ENCODE data around the gene OR6N2.

OR6N2 gene

GRCh38 chr1:158798531-158798930, 17.5 kb upstream of the OR6N2 start:
- Histone ChIP-seq H3K36me3 (replicated peaks) (no peaks in the 10 kb centered on the region), H3K27me3 (replicated peaks) (no peaks in the 10 kb centered on the region), H3K4me3 (ENCODE audit: low read depth, low read length) (no peak overlapping the region), H3K27ac (no peak overlapping the region)
- DNase-seq, result no peak
- in situ Hi-C loops (cut with HindIII; ENCODE audit: low pct_ligation_motif_present, low sequenced_read_pairs), result no loop called here
- no peak for TF ChIP-seq CTCF (IDR thresholded peaks at IDR 0.05; ENCODE audit: low read depth, low read length, missing control alignments)

- Histone ChIP-seq H3K36me3 (replicated peaks) (no peaks in the 10 kb centered on the region), H3K27ac (no peak overlapping the region), H3K27me3 (replicated peaks) (no peaks in the 10 kb centered on the region), H3K4me3 (ENCODE audit: low read depth, low read length) (no peak overlapping the region)
- no peak for TF ChIP-seq CTCF (IDR thresholded peaks at IDR 0.05; ENCODE audit: low read depth, low read length, missing control alignments)
- in situ Hi-C loops (cut with HindIII; ENCODE audit: low pct_ligation_motif_present, low sequenced_read_pairs), result no loop called here
- no peak for DNase-seq
Measured at GRCh38 chr1:158794247-158794646, 13.2 kb upstream of the OR6N2 start.

GRCh38 chr1:158793604-158794003, 12.6 kb upstream of the OR6N2 start:
- no peak overlapping the region for H3K27ac ChIP-seq
- DNase-seq, result no peak
- in situ Hi-C loops (cut with HindIII; ENCODE audit: low pct_ligation_motif_present, low sequenced_read_pairs), result no loop called here
- H3K4me3 ChIP-seq (ENCODE audit: low read depth, low read length), result no peak overlapping the region
- H3K36me3 ChIP-seq (replicated peaks), result no peaks in the 10 kb centered on the region
- TF ChIP-seq CTCF (IDR thresholded peaks at IDR 0.05; ENCODE audit: low read depth, low read length, missing control alignments), result no peak
- no peaks in the 10 kb centered on the region for H3K27me3 ChIP-seq (replicated peaks)

- in situ Hi-C loops (cut with HindIII; ENCODE audit: low pct_ligation_motif_present, low sequenced_read_pairs), result no loop called here
- no peak for DNase-seq
- TF ChIP-seq CTCF (IDR thresholded peaks at IDR 0.05; ENCODE audit: low read depth, low read length, missing control alignments), result no peak
Measured at GRCh38 chr1:158771950-158772866, 8.8 kb downstream of the OR6N2 start, which contains the start of gene OR6N1. OR6N1 (minus strand) TSS chr1:158772195; CDS start chr1:158766682, 5,513 bp downstream.

GRCh38 chr1:158754420-158754819, 26.6 kb downstream of the OR6N2 start, which contains the start of gene OR6K6:
OR6K6 (plus strand) TSS chr1:158754720; CDS start chr1:158754888, 168 bp downstream.
- no peak for DNase-seq
- in situ Hi-C loops (cut with HindIII; ENCODE audit: low pct_ligation_motif_present, low sequenced_read_pairs), result no loop called here
- H3K4me3 ChIP-seq (ENCODE audit: low read depth, low read length), result no peak within 1 kb of the TSS
- no peaks in the 10 kb centered on the region for H3K36me3 ChIP-seq (replicated peaks)
- no peaks in the 10 kb centered on the region for H3K27me3 ChIP-seq (replicated peaks)
- TF ChIP-seq CTCF (IDR thresholded peaks at IDR 0.05; ENCODE audit: low read depth, low read length, missing control alignments), result no peak
- no peak within 1 kb of the TSS for H3K27ac ChIP-seq

More at GRCh38 chr1:158771950-158772866, 8.8 kb downstream of the OR6N2 start, which contains the start of gene OR6N1:
- Histone ChIP-seq H3K27ac (no peak within 1 kb of the TSS), H3K36me3 (replicated peaks) (no peaks in the 10 kb centered on the region), H3K27me3 (replicated peaks) (no peaks in the 10 kb centered on the region), H3K4me3 (ENCODE audit: low read depth, low read length) (no peak within 1 kb of the TSS)
